ENCODE results near the gene MUC7.
"Not testable (repeated sequence)": the region's sequence is repeated elsewhere in the genome, so short reads cannot be mapped to it uniquely, and the experiment has no call there.

DNA sequence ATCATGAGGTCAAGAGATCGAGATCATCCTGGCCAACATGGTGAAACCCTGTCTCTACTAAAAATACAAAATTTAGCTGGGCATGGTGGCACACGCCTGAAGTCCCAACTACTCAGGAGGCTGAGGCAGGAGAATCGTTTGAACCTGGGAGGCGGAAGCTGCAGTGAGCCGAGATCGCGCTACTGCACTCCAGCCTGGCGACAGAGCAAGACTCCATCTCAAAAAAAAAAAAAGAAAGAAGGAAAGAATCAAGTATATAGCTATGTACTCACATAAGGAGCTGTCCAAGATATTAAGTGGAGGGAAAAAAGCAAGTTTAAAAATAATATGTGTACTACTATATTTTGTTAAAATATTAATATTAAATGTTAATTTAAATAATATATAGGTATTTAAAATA, 29.8 kb downstream of the MUC7 start:
- TF ChIP-seq, protein P1, sequence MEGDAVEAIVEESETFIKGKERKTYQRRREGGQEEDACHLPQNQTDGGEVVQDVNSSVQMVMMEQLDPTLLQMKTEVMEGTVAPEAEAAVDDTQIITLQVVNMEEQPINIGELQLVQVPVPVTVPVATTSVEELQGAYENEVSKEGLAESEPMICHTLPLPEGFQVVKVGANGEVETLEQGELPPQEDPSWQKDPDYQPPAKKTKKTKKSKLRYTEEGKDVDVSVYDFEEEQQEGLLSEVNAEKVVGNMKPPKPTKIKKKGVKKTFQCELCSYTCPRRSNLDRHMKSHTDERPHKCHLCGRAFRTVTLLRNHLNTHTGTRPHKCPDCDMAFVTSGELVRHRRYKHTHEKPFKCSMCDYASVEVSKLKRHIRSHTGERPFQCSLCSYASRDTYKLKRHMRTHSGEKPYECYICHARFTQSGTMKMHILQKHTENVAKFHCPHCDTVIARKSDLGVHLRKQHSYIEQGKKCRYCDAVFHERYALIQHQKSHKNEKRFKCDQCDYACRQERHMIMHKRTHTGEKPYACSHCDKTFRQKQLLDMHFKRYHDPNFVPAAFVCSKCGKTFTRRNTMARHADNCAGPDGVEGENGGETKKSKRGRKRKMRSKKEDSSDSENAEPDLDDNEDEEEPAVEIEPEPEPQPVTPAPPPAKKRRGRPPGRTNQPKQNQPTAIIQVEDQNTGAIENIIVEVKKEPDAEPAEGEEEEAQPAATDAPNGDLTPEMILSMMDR (IDR thresholded peaks at IDR 0.05; ENCODE audit: poor library complexity, severe bottlenecking): not testable (repeated sequence)
- TF ChIP-seq MXI1, EP300 (conservative IDR thresholded peaks at IDR 0.05; ENCODE audit: poor library complexity, severe bottlenecking): not testable (repeated sequence)
